MM.1S (cell line): Measurements from ENCODE around the gene MAGEB17.

ENCODE experiments used
- DNase-seq: peaks from one replicate; pipeline ENCODE4 v3.0.0-alpha.2; 2015
- H2AFZ ChIP-seq: fragments of 300-600 bp; sonication (generic); 2 replicates; pipeline ENCODE4 v1.6.0; 2016; ENCODE audit warnings: antibody characterized with exemption, low read length
- H3F3A ChIP-seq: fragments of 300-600 bp; sonication (generic); 2 replicates; pipeline ENCODE4 v1.6.1; 2016; ENCODE audit warnings: mild to moderate bottlenecking, antibody characterized with exemption, low read length, moderate library complexity, mixed read lengths; ENCODE audit not compliant: insufficient read depth
- H3K27ac ChIP-seq: fragments of 300-600 bp; sonication (generic); 2 replicates; pipeline ENCODE4 v1.5.1; 2016; ENCODE audit warnings: mild to moderate bottlenecking, low read length
- H3K27me3 ChIP-seq: fragments of 300-600 bp; sonication (generic); replicated peaks from 2 replicates; pipeline ENCODE4 v1.6.0; 2016; ENCODE audit warnings: low read length; ENCODE audit not compliant: insufficient read depth
- H3K36me3 ChIP-seq: fragments of 300-600 bp; sonication (generic); replicated peaks from 2 replicates; pipeline ENCODE4 v1.6.1; 2016; ENCODE audit warnings: mild to moderate bottlenecking, low read length, mixed read lengths; ENCODE audit not compliant: insufficient read depth
- H3K4me1 ChIP-seq: fragments of 300-600 bp; sonication (generic); 2 replicates; pipeline ENCODE4 v1.6.1; 2016; ENCODE audit warnings: low read length, mixed read lengths
- H3K4me2 ChIP-seq: fragments of 300-600 bp; sonication (generic); 2 replicates; pipeline ENCODE4 v1.6.0; 2016; ENCODE audit warnings: low read depth, low read length
- H3K4me3 ChIP-seq: fragments of 300-600 bp; sonication (generic); 2 replicates; pipeline ENCODE4 v1.5.1; 2016; ENCODE audit warnings: low read length, mixed read lengths
- H3K79me2 ChIP-seq: fragments of 300-600 bp; sonication (generic); 2 replicates; pipeline ENCODE4 v1.6.1; 2016; ENCODE audit warnings: mixed run types, low read length, mixed read lengths
- H3K9ac ChIP-seq: fragments of 300-600 bp; sonication (generic); 2 replicates; pipeline ENCODE4 v1.6.1; 2016; ENCODE audit warnings: low read length, mixed read lengths
- H3K9me2 ChIP-seq: fragments of 300-600 bp; sonication (generic); replicated peaks from 2 replicates; pipeline ENCODE4 v1.6.1; 2016; ENCODE audit warnings: mild to moderate bottlenecking, low read length, mixed read lengths; ENCODE audit not compliant: insufficient read depth
- H3K9me3 ChIP-seq: fragments of 300-600 bp; sonication (generic); replicated peaks from 2 replicates; pipeline ENCODE4 v1.6.1; 2016; ENCODE audit warnings: mild to moderate bottlenecking, low read length, mixed read lengths; ENCODE audit not compliant: insufficient read depth
- H4K20me1 ChIP-seq: fragments of 300-600 bp; sonication (generic); 2 replicates; pipeline ENCODE4 v1.6.1; 2016; ENCODE audit warnings: mild to moderate bottlenecking, low read length, moderate library complexity, mixed read lengths; ENCODE audit not compliant: insufficient read depth
- CTCF ChIP-seq: fragments of 300-600 bp; sonication (generic); IDR thresholded peaks from 2 replicates; pipeline ENCODE4 v1.5.1; 2016; ENCODE audit warnings: antibody characterized with exemption, low read length, mixed read lengths
- EZH2 ChIP-seq: fragments of 300-600 bp; sonication (generic); optimal IDR thresholded peaks from 2 replicates; pipeline ENCODE3; 2017; ENCODE audit warnings: low read depth, mild to moderate bottlenecking, antibody characterized with exemption, low read length, mixed read lengths
- EZH2phosphoT487 ChIP-seq: fragments of 300-600 bp; sonication (generic); IDR thresholded peaks from 2 replicates; pipeline ENCODE4 v1.6.1; 2018; ENCODE audit warnings: antibody characterized with exemption, low read length

MAGEB17 gene

GRCh38 chrX:16215660-16216059, 48.4 kb downstream of the MAGEB17 start:
- H3K9ac ChIP-seq: no peak overlapping the region
- DNase-seq: no peak
- no peak overlapping the region for H2AFZ ChIP-seq
- no peaks in the 10 kb centered on the region for H4K20me1 ChIP-seq
- H3K27me3 ChIP-seq: no peaks in the 10 kb centered on the region
- TF ChIP-seq EZH2 (no peak), EZH2phosphoT487 (no peak), CTCF (no peak)
- no peak overlapping the region for H3K4me2 ChIP-seq
- no peaks in the 10 kb centered on the region for H3K79me2 ChIP-seq
- H3K4me3 ChIP-seq: no peak overlapping the region
- no peaks in the 10 kb centered on the region for H3K4me1 ChIP-seq
- no peaks in the 10 kb centered on the region for H3K9me3 ChIP-seq
- no peaks in the 10 kb centered on the region for H3K36me3 ChIP-seq
- H3F3A ChIP-seq: no peaks in the 10 kb centered on the region
- no peaks in the 10 kb centered on the region for H3K9me2 ChIP-seq
- H3K27ac ChIP-seq: no peak overlapping the region
